HG02610 (cell line): ENCODE data around the gene NHSL2.

Experiments
- ATAC-seq: cut with Tn5 transposase; IDR thresholded peaks from one replicate; pipeline ENCODE4 v1.9.1; 2021; ENCODE audit warnings: mild to moderate bottlenecking, moderate library complexity; ENCODE audit not compliant: unreplicated experiment

NHSL2 gene

GRCh38 chrX:72060921-72061490 is 150.4 kb downstream of the NHSL2 start:
- no peak for ATAC-seq

GRCh38 chrX:72062916-72063315 is 152.3 kb downstream of the NHSL2 start:
- ATAC-seq, result no peak

GRCh38 chrX:72069350-72070160 is 158.9 kb downstream of the NHSL2 start:
- ATAC-seq, result no peak

GRCh38 chrX:72071213-72071612 is 160.6 kb downstream of the NHSL2 start:
- ATAC-seq, result no peak

- no peak for ATAC-seq
Measured at GRCh38 chrX:72073633-72074032, 163.0 kb downstream of the NHSL2 start.

GRCh38 chrX:72078411-72078810 is 167.8 kb downstream of the NHSL2 start:
- ATAC-seq, result no peak

- no peak for ATAC-seq
Measured at GRCh38 chrX:72079607-72080006, 169.0 kb downstream of the NHSL2 start.

GRCh38 chrX:72080150-72080549 is 169.5 kb downstream of the NHSL2 start:
- ATAC-seq, result no peak

- ATAC-seq, result no peak
Measured at GRCh38 chrX:72080800-72081199, 170.2 kb downstream of the NHSL2 start.

GRCh38 chrX:72081605-72082320 is 171.1 kb downstream of the NHSL2 start:
- ATAC-seq, result no peak

- no peak for ATAC-seq
Measured at GRCh38 chrX:72083291-72083690, 172.6 kb downstream of the NHSL2 start.

GRCh38 chrX:72084114-72084513 is 173.5 kb downstream of the NHSL2 start:
- no peak for ATAC-seq

GRCh38 chrX:72086995-72087394 is 176.3 kb downstream of the NHSL2 start:
- no peak for ATAC-seq

- ATAC-seq, result no peak
Measured at GRCh38 chrX:72088761-72089160, 178.1 kb downstream of the NHSL2 start.

- no peak for ATAC-seq
Measured at GRCh38 chrX:72089254-72089653, 178.6 kb downstream of the NHSL2 start.

- peak; percentile 89 for ATAC-seq
Measured at GRCh38 chrX:72094894-72095293, 184.2 kb downstream of the NHSL2 start.

GRCh38 chrX:72095370-72095769 is 184.7 kb downstream of the NHSL2 start:
- no peak for ATAC-seq

- no peak for ATAC-seq
Measured at GRCh38 chrX:72097098-72097497, 186.5 kb downstream of the NHSL2 start.

GRCh38 chrX:72100051-72100755 is 189.6 kb downstream of the NHSL2 start:
- ATAC-seq, result peak; percentile 40

- peak; percentile 76 for ATAC-seq
Measured at GRCh38 chrX:72100824-72101351, 190.2 kb downstream of the NHSL2 start.

- ATAC-seq, result no peak
Measured at GRCh38 chrX:72101597-72102037, 191.0 kb downstream of the NHSL2 start.
